OCI-LY3 (cell line): ENCODE data around the gene CGB3.

ENCODE experiments used
- H2AFZ ChIP-seq: fragments of 200-600, 300-600 bp; shearing (Covaris generic); 2 replicates; pipeline ENCODE4 v1.6.0; 2014; ENCODE audit warnings: antibody characterized with exemption, low read depth, low read length
- H3K27ac ChIP-seq: fragments of 200-600, 300-600 bp; sonication (generic); 2 replicates; pipeline ENCODE4 v1.5.1; 2014; ENCODE audit warnings: mild to moderate bottlenecking, low read length, moderate library complexity, mixed read lengths
- H3K27me3 ChIP-seq: fragments of 200-600, 300-600 bp; sonication (generic); 2 replicates; pipeline ENCODE4 v1.6.1; 2014; ENCODE audit warnings: low read depth, low read length, mixed read lengths
- H3K36me3 ChIP-seq: fragments of 200-600, 300-600 bp; sonication (generic); replicated peaks from 2 replicates; pipeline ENCODE3; 2014; ENCODE audit warnings: low read depth, low read length, mixed read lengths
- H3K4me1 ChIP-seq: fragments of 300-600, 200-600 bp; sonication (generic); 2 replicates; pipeline ENCODE4 v1.6.1; 2014; ENCODE audit warnings: low read length, mixed read lengths
- H3K4me2 ChIP-seq: fragments of 200-600, 300-600 bp; sonication (generic); 2 replicates; pipeline ENCODE4 v1.6.1; 2014; ENCODE audit warnings: low read length, mixed read lengths
- H3K4me3 ChIP-seq: fragments of 300-600, 200-600 bp; sonication (generic); 2 replicates; pipeline ENCODE4 v1.5.1; 2014; ENCODE audit warnings: antibody characterized with exemption, mild to moderate bottlenecking, low read length, moderate library complexity
- H3K79me2 ChIP-seq: fragments of 300-600, 200-600 bp; shearing (Covaris generic); 2 replicates; pipeline ENCODE4 v1.6.1; 2014; ENCODE audit warnings: mild to moderate bottlenecking, low read length, mixed read lengths
- H3K9ac ChIP-seq: fragments of 300-600, 200-600 bp; shearing (Covaris generic); 2 replicates; pipeline ENCODE4 v1.6.0; 2014; ENCODE audit warnings: mild to moderate bottlenecking, low read length, moderate library complexity
- H3K9me3 ChIP-seq: fragments of 200-600, 300-600 bp; shearing (Covaris generic); 2 replicates; pipeline ENCODE4 v1.6.1; 2014; ENCODE audit warnings: low read length, mixed read lengths; ENCODE audit not compliant: insufficient read depth
- H4K20me1 ChIP-seq: fragments of 200-600, 300-600 bp; sonication (generic); 2 replicates; pipeline ENCODE4 v1.6.1; 2016; ENCODE audit warnings: low read length, mixed read lengths; ENCODE audit not compliant: insufficient read depth
- CTCF ChIP-seq: fragments of 200-600, 300-600 bp; sonication (generic); IDR thresholded peaks from 2 replicates; pipeline ENCODE4 v1.5.1; 2014; ENCODE audit warnings: antibody characterized with exemption, low read length, low read depth
- EZH2phosphoT487 ChIP-seq: fragments of 200-600 bp; shearing (Covaris generic); IDR thresholded peaks from 2 replicates; pipeline ENCODE4 v1.6.1; 2018; ENCODE audit warnings: antibody characterized with exemption, mixed run types, low read depth

CGB3 gene

GRCh38 chr19:49016067-49016839 is 7.9 kb downstream of the CGB3 start:
- Histone ChIP-seq H2AFZ (no peak overlapping the region), H3K9me3 (no peaks in the 10 kb centered on the region), H3K27ac (no peak overlapping the region), H3K4me1 (peaks cover 9% of the 10 kb centered on the region), H4K20me1 (no peaks in the 10 kb centered on the region), H3K27me3 (no peaks in the 10 kb centered on the region), H3K4me3 (no peak overlapping the region), H3K4me2 (no peak overlapping the region), H3K9ac (no peak overlapping the region), H3K36me3 (peaks cover 29% of the 10 kb centered on the region), H3K79me2 (no peaks in the 10 kb centered on the region)
- no peak for TF ChIP-seq CTCF
- no peak for TF ChIP-seq EZH2phosphoT487

- no peak for TF ChIP-seq EZH2phosphoT487
- no peak for TF ChIP-seq CTCF
- Histone ChIP-seq H3K79me2 (no peaks in the 10 kb centered on the region), H3K9ac (no peak overlapping the region), H2AFZ (no peak overlapping the region), H3K9me3 (no peaks in the 10 kb centered on the region), H3K4me1 (no peaks in the 10 kb centered on the region), H3K36me3 (peaks cover 38% of the 10 kb centered on the region), H3K4me3 (no peak overlapping the region), H3K27me3 (no peaks in the 10 kb centered on the region), H4K20me1 (no peaks in the 10 kb centered on the region), H3K4me2 (no peak overlapping the region), H3K27ac (no peak overlapping the region)
Observed at GRCh38 chr19:49014870-49015255, 9.3 kb downstream of the CGB3 start.

GRCh38 chr19:49014123-49014869 is 9.8 kb downstream of the CGB3 start:
- TF ChIP-seq CTCF: no peak
- no peak for TF ChIP-seq EZH2phosphoT487
- no peaks in the 10 kb centered on the region for H4K20me1 ChIP-seq

GRCh38 chr19:49011194-49011593 is 12.9 kb downstream of the CGB3 start:
- Histone ChIP-seq H3K9me3 (no peaks in the 10 kb centered on the region), H3K4me3 (no peak overlapping the region), H4K20me1 (no peaks in the 10 kb centered on the region), H3K79me2 (no peaks in the 10 kb centered on the region), H3K27me3 (no peaks in the 10 kb centered on the region), H3K36me3 (peaks cover 52% of the 10 kb centered on the region), H3K27ac (no peak overlapping the region), H3K4me1 (no peaks in the 10 kb centered on the region), H3K9ac (no peak overlapping the region), H2AFZ (no peak overlapping the region), H3K4me2 (no peak overlapping the region)
- TF ChIP-seq EZH2phosphoT487: no peak
- no peak for TF ChIP-seq CTCF

More at GRCh38 chr19:49014123-49014869, 9.8 kb downstream of the CGB3 start:
- Histone ChIP-seq H3K4me3 (no peak overlapping the region), H3K36me3 (peaks cover 42% of the 10 kb centered on the region), H3K4me2 (no peak overlapping the region), H3K27me3 (no peaks in the 10 kb centered on the region), H3K79me2 (no peaks in the 10 kb centered on the region), H3K4me1 (no peaks in the 10 kb centered on the region), H3K9me3 (no peaks in the 10 kb centered on the region), H2AFZ (no peak overlapping the region), H3K27ac (no peak overlapping the region), H3K9ac (no peak overlapping the region)
